Measurements from ENCODE around the gene RASSF5. TPM values are rescaled to one million over a fixed set of nuclear protein-coding genes. Genes with fewer than 3 reads are reported as not detected.

Gene RASSF5
- total and polyA plus RNA-seq, 12 donors: 0.90 to 26.0 (median 6.4) TPM

DNA sequence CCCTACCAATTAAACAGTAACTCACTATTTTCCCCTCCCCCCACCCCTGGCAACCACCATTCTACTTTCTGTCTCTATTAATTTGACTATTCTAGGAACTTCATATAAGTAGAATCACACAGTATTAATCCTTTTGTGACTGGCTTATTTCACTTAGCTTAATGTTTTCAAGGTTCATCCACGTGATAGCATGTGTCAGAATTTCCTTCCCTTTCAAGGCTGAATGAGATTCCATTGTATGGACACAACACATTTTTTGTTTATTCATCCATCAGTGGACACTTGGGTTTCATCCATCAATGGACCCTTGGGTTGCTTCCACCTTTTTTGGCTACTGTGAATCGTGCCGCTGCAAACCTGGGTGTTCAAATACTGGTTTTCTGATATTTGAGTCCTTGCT lies 63.2 kb downstream of the RASSF5 start:
- TF ChIP-seq, protein P1, sequence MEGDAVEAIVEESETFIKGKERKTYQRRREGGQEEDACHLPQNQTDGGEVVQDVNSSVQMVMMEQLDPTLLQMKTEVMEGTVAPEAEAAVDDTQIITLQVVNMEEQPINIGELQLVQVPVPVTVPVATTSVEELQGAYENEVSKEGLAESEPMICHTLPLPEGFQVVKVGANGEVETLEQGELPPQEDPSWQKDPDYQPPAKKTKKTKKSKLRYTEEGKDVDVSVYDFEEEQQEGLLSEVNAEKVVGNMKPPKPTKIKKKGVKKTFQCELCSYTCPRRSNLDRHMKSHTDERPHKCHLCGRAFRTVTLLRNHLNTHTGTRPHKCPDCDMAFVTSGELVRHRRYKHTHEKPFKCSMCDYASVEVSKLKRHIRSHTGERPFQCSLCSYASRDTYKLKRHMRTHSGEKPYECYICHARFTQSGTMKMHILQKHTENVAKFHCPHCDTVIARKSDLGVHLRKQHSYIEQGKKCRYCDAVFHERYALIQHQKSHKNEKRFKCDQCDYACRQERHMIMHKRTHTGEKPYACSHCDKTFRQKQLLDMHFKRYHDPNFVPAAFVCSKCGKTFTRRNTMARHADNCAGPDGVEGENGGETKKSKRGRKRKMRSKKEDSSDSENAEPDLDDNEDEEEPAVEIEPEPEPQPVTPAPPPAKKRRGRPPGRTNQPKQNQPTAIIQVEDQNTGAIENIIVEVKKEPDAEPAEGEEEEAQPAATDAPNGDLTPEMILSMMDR (IDR thresholded peaks at IDR 0.05): no peak
- intact Hi-C loops (cut with DNase I): no loop called here
- Histone ChIP-seq H3K9me3 (no peaks in the 10 kb centered on the region), H3K4me3 (no peak overlapping the region), H3K36me3 (peaks cover 0 to 20% (median 0%) of the 10 kb centered on the region in 9 donors), H3K27ac (no peak overlapping the region), H3K4me1 (peaks cover 0 to 91% (median 9%) of the 10 kb centered on the region in 9 donors), H3K27me3 (no peaks in the 10 kb centered on the region)
- 86 to 88% methylated on average over 3 of the region's 3 CpGs for WGBS, 2 donors
- ATAC-seq: no peak
- no peak for DNase-seq

DNA sequence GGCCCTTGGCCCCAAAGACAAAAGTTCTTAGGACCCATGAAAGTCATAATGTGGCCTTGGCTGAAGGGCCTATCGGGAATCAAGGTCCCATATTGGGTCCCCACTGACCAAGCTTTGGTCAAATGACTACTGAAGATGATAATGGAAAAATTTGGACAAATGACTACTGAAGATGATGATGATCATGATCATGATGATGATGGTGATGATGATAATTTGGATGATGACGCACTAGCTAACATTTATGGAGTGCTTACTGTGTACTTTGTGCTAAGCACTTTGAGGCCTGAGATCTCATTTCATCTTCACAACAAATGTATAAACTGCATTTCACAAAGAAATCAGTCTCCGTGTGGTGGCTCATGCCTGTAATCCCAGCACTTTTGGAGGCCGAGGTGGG lies 65.5 kb downstream of the RASSF5 start:
- no peak for ATAC-seq
- Histone ChIP-seq H3K27me3 (no peaks in the 10 kb centered on the region), H3K4me3 (no peak overlapping the region), H3K36me3 (peaks cover 0 to 14% (median 0%) of the 10 kb centered on the region in 9 donors), H3K4me1 (peaks cover 4 to 93% (median 24%) of the 10 kb centered on the region in 9 donors), H3K9me3 (no peaks in the 10 kb centered on the region), H3K27ac (peak overlapping the region in 1 of 10 donors; percentile 97)
- 96 to 98% methylated on average over 4 of the region's 4 CpGs for WGBS, 2 donors
- TF ChIP-seq, protein P1 (IDR thresholded peaks at IDR 0.05): no peak
- DNase-seq: no peak
- intact Hi-C loops (cut with DNase I): no loop called here

- no peak for DNase-seq
- Histone ChIP-seq H3K4me1 (peaks cover 4 to 92% (median 24%) of the 10 kb centered on the region in 9 donors), H3K9me3 (no peaks in the 10 kb centered on the region), H3K27ac (peak overlapping the region in 1 of 10 donors; percentile 97), H3K27me3 (no peaks in the 10 kb centered on the region), H3K4me3 (no peak overlapping the region), H3K36me3 (peaks cover 0 to 10% (median 0%) of the 10 kb centered on the region in 9 donors)
- intact Hi-C loops (cut with DNase I): no loop called here
- WGBS, 2 donors: 91 to 97% methylated on average over 4 of the region's 4 CpGs
- ATAC-seq: no peak
- TF ChIP-seq, protein P1 (IDR thresholded peaks at IDR 0.05): no peak
Observed at GRCh38 chr1:206573319-206573718, 66.0 kb downstream of the RASSF5 start.

- 93 to 95% methylated on average over 4 of the region's 4 CpGs for WGBS, 2 donors
- no peak overlapping the region for H3K4me3 ChIP-seq
- TF ChIP-seq, protein P1 (IDR thresholded peaks at IDR 0.05): no peak
- H3K27me3 ChIP-seq: no peaks in the 10 kb centered on the region
- peak overlapping the region in 1 of 10 donors; percentile 97 for H3K27ac ChIP-seq
- intact Hi-C loops (cut with DNase I): no loop called here
- DNase-seq (no peak), ATAC-seq (peak in 1 of 8 donors; percentile 24)
- peaks cover 0 to 5% (median 0%) of the 10 kb centered on the region in 9 donors for H3K36me3 ChIP-seq
- H3K4me1 ChIP-seq: peaks cover 4 to 92% (median 24%) of the 10 kb centered on the region in 9 donors
- H3K9me3 ChIP-seq: no peaks in the 10 kb centered on the region
Observed at GRCh38 chr1:206573762-206574161, 66.4 kb downstream of the RASSF5 start.

Measured in heart right ventricle (tissue), 16 donors.